ENCODE data around the gene KRT15. TPM values are rescaled to one million over a fixed set of nuclear protein-coding genes. Genes with fewer than 3 reads are reported as not detected.
"Not testable (repeated sequence)": the region's sequence is repeated elsewhere in the genome, so short reads cannot be mapped to it uniquely, and the experiment has no call there.

KRT15 gene
- total and polyA plus RNA-seq, 2 of the 8 experiments (the other 6 are each of a cell fraction or from before 2014, with no cell fraction given): 0.11 to 0.13 TPM

GRCh38 chr17:41542786-41543185 is 24.1 kb upstream of the KRT15 start:
- peaks cover 14 to 27% (median 20%) of the 10 kb centered on the region in 4 experiments for H3K4me1 ChIP-seq (replicated peaks in 1 of 4; ENCODE audit: control insufficient read depth in 3 of 4, insufficient read depth in 4 of 4, low read length in 3 of 4)
- not testable (repeated sequence) for H3K23ac ChIP-seq (ENCODE audit: insufficient read length)

More at GRCh38 chr17:41542786-41543185, 24.1 kb upstream of the KRT15 start:
- H2BK120ac ChIP-seq (replicated peaks; ENCODE audit: low read depth, low read length); H3K56ac ChIP-seq (replicated peaks; ENCODE audit: insufficient read length, low read depth, low read length); H3K14ac ChIP-seq (ENCODE audit: insufficient read length); H2BK15ac ChIP-seq (ENCODE audit: low read length); H3K9me3 ChIP-seq (ENCODE audit: insufficient read depth in 2 of 2, low read depth in 1 of 2, low read length in 1 of 2); H3K18ac ChIP-seq (ENCODE audit: extremely low read depth, low read length); H3K27me3 ChIP-seq (replicated peaks in 1 of 4; ENCODE audit: control insufficient read depth in 3 of 4, extremely low read depth in 1 of 4, insufficient read depth in 3 of 4, low read length in 3 of 4); H3K9ac ChIP-seq (replicated peaks in 1 of 4; ENCODE audit: extremely low read depth in 1 of 4, low read depth in 3 of 4, low read length in 3 of 4); H3K27ac ChIP-seq (ENCODE audit: low read depth, low read length); H2AK5ac ChIP-seq (ENCODE audit: low read depth, low read length); H3K36me3 ChIP-seq (ENCODE audit: control insufficient read depth in 2 of 4, insufficient read depth in 4 of 4, low read length in 3 of 4); H2AFZ ChIP-seq (ENCODE audit: low read length); H3K23me2 ChIP-seq (ENCODE audit: low read depth, low read length); H2BK20ac ChIP-seq (ENCODE audit: low read length); H4K5ac ChIP-seq (ENCODE audit: insufficient read length, low read depth, low read length); H2BK12ac ChIP-seq (ENCODE audit: low read depth, low read length); FAIRE-seq; H3K4me3 ChIP-seq (ENCODE audit: extremely low read depth in 1 of 4, insufficient read depth in 2 of 4, low read depth in 3 of 4, low read length in 4 of 4); H3K4me2 ChIP-seq (ENCODE audit: insufficient read depth in 1 of 2, low read depth in 2 of 2, low read length in 2 of 2); DNase-seq (ENCODE audit: low read depth in 1 of 2, low spot score in 2 of 2); H4K91ac ChIP-seq (replicated peaks; ENCODE audit: insufficient read length, low read length); H2BK5ac ChIP-seq (ENCODE audit: low read depth, low read length); H3K4ac ChIP-seq (replicated peaks; ENCODE audit: insufficient read length, low read depth, low read length); H4K20me1 ChIP-seq (replicated peaks in 1 of 2; ENCODE audit: control insufficient read depth in 1 of 2, insufficient read depth in 2 of 2, low read length in 2 of 2); H4K8ac ChIP-seq (ENCODE audit: extremely low read depth, insufficient read depth, low read length); H3K79me2 ChIP-seq (ENCODE audit: control insufficient read depth in 1 of 2, insufficient read depth in 2 of 2, low read length in 2 of 2); H3K79me1 ChIP-seq (ENCODE audit: low read depth, low read length): not testable (repeated sequence)
- WGBS, 2 experiments (ENCODE audit: extremely low coverage in 1 of 2, insufficient coverage in 1 of 2, insufficient read length in 1 of 2, insufficient replicate concordance in 2 of 2, low coverage in 1 of 2, low lambda C conversion rate in 2 of 2, missing lambda C conversion rate in 1 of 2): 88% methylated on average over 10 of the region's 10 CpGs; no CpG with 5 or more reads in 1 of the 2 experiments
- ChIA-PET CTCF (ENCODE audit: partially characterized antibody) (interaction anchor here (0.7 to 21.2 kb wide), 7 partner anchors 10 to 121 kb away, joined by 3 to 492 read pairs (median 4); partner anchors contain the start of genes KRT13, KRT35 and KRT36), POLR2A (ENCODE audit: partially characterized antibody) (interaction anchor here (1.1 to 16.2 kb wide), 3 partner anchors 10 to 146 kb away, joined by 3 to 293 read pairs (median 3); partner anchors contain the start of gene KRT19)
